ENCODE measurements around the gene OGDH.

GRCh38 chr7:44711528-44711927 lies 105.1 kb downstream of the OGDH start:
- TF ChIP-seq TCF7L2 (IDR thresholded peaks at IDR 0.05; ENCODE audit: borderline replicate concordance, extremely low read depth, insufficient read depth, insufficient read length) (no peak), CTCF (IDR thresholded peaks at IDR 0.05 in 2 of 3, conservative IDR thresholded peaks at IDR 0.05 in 1 of 3; ENCODE audit: borderline replicate concordance in 1 of 3, insufficient read depth in 1 of 3, low read depth in 2 of 3, low read length in 2 of 3) (no peak), CEBPB (IDR thresholded peaks at IDR 0.05; ENCODE audit: low read depth) (no peak), EZH2 (IDR thresholded peaks at IDR 0.05) (no peak), FOSL1 (IDR thresholded peaks at IDR 0.05; ENCODE audit: low read depth) (no peak), POLR2A (IDR thresholded peaks at IDR 0.05; ENCODE audit: borderline replicate concordance, extremely low read depth, insufficient read depth, insufficient read length) (no peak), EZH2phosphoT487 (IDR thresholded peaks at IDR 0.05; ENCODE audit: borderline replicate concordance) (no peak), POLR2AphosphoS5 (IDR thresholded peaks at IDR 0.05; ENCODE audit: low read depth, low read length) (no peak), SP1 (IDR thresholded peaks at IDR 0.05; ENCODE audit: low read depth) (no peak), JUND (IDR thresholded peaks at IDR 0.05) (no peak)

Measured in HCT116 (cell line).